GM18909 (cell line): Measurements from ENCODE around the gene PRKAR1B.

Source experiments
- ATAC-seq: cut with Tn5 transposase; IDR thresholded peaks from one replicate; pipeline ENCODE4 v1.9.1; 2021; ENCODE audit warnings: mild to moderate bottlenecking; ENCODE audit not compliant: unreplicated experiment, poor library complexity

PRKAR1B gene

GRCh38 chr7:742791-743190 lies 15.7 kb upstream of the PRKAR1B start:
- ATAC-seq, result no peak

- no peak for ATAC-seq
Measured at GRCh38 chr7:741850-742249, 14.8 kb upstream of the PRKAR1B start.

- no peak for ATAC-seq
Measured at GRCh38 chr7:741191-741671, 14.2 kb upstream of the PRKAR1B start.

GRCh38 chr7:739983-740942 lies 13.2 kb upstream of the PRKAR1B start:
- no peak for ATAC-seq

- ATAC-seq, result no peak
Measured at GRCh38 chr7:739455-739982, 12.4 kb upstream of the PRKAR1B start.

- ATAC-seq, result no peak
Measured at GRCh38 chr7:738723-739454, 11.8 kb upstream of the PRKAR1B start.

GRCh38 chr7:738241-738640 lies 11.2 kb upstream of the PRKAR1B start:
- no peak for ATAC-seq

GRCh38 chr7:734808-735207 lies 7.7 kb upstream of the PRKAR1B start:
- ATAC-seq, result no peak

GRCh38 chr7:734214-734613 lies 7.1 kb upstream of the PRKAR1B start:
- no peak for ATAC-seq

GRCh38 chr7:732556-732955 lies 5.5 kb upstream of the PRKAR1B start:
- ATAC-seq, result no peak

GRCh38 chr7:732094-732541 lies 5.0 kb upstream of the PRKAR1B start:
- no peak for ATAC-seq

GRCh38 chr7:731440-732085 lies 4.5 kb upstream of the PRKAR1B start:
- ATAC-seq, result no peak

GRCh38 chr7:730501-731439 lies 3.7 kb upstream of the PRKAR1B start:
- ATAC-seq, result no peak

- no peak for ATAC-seq
Measured at GRCh38 chr7:729140-730000, 2.3 kb upstream of the PRKAR1B start.

- no peak for ATAC-seq
Measured at GRCh38 chr7:728602-729001, 1.5 kb upstream of the PRKAR1B start.

- ATAC-seq, result no peak
Measured at GRCh38 chr7:727806-728460, 852 bp upstream of the PRKAR1B start.

- ATAC-seq, result no peak
Measured at GRCh38 chr7:726854-727103, 302 bp downstream of the PRKAR1B start.
